ENCODE results near the gene S100A14.

Gene S100A14

DNA sequence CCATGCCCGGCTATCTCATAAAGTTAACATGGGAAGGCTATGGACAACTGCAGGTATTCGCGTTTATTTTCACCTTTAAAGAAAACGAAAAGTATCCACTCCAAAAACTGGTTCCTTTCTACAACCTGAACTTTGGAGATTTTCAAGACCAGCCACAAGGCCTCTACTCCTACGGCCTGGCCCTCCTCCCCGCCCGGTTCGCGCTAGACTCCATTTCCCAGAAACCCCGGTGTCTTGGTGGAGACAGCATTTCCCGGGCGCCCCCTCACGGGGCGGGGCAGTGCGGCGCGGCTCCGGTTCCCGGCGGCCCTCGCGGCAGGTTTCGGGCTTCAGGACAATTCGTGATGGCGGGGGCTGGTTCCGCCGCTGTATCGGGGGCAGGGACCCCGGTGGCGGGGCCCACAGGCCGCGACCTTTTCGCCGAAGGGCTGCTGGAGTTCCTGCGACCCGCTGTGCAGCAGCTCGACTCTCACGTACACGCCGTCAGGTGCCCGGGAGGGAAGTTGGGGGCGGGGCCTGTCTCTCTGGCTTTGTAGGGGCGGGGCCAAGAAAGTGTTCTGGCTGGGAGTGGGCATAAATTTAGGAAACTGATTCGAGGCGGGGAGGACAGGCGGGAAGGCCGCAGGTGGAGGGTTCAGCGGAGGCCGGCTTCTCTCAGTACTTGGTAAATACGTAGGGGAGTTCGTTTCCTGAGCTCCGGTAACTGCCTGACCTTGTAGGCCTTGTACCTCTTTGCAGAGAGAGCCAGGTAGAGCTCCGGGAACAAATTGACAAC is 42.5 kb upstream of the S100A14 start, which contains the start of gene SNAPIN:
TSS of gene SNAPIN (plus strand) at position 304 of the 775 bp plus-strand sequence. CDS start at position 345, 41 bp downstream.
- Histone ChIP-seq H3K9me3 (no peaks in the 10 kb centered on the region), H3K27me3 (no peaks in the 10 kb centered on the region), H3K4me3 (ENCODE audit: low read depth, low read length) (peak within 1 kb of the TSS; percentile 87), H3K36me3 (peaks cover 29% of the 10 kb centered on the region), H3K4me1 (no peaks in the 10 kb centered on the region; the same call in 1 of the 2 replicates)
- TF ChIP-seq, protein P1, sequence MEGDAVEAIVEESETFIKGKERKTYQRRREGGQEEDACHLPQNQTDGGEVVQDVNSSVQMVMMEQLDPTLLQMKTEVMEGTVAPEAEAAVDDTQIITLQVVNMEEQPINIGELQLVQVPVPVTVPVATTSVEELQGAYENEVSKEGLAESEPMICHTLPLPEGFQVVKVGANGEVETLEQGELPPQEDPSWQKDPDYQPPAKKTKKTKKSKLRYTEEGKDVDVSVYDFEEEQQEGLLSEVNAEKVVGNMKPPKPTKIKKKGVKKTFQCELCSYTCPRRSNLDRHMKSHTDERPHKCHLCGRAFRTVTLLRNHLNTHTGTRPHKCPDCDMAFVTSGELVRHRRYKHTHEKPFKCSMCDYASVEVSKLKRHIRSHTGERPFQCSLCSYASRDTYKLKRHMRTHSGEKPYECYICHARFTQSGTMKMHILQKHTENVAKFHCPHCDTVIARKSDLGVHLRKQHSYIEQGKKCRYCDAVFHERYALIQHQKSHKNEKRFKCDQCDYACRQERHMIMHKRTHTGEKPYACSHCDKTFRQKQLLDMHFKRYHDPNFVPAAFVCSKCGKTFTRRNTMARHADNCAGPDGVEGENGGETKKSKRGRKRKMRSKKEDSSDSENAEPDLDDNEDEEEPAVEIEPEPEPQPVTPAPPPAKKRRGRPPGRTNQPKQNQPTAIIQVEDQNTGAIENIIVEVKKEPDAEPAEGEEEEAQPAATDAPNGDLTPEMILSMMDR (IDR thresholded peaks at IDR 0.05; ENCODE audit: low read depth, low read length): peak; percentile 31
- DNase-seq: peak; percentile 94

DNA sequence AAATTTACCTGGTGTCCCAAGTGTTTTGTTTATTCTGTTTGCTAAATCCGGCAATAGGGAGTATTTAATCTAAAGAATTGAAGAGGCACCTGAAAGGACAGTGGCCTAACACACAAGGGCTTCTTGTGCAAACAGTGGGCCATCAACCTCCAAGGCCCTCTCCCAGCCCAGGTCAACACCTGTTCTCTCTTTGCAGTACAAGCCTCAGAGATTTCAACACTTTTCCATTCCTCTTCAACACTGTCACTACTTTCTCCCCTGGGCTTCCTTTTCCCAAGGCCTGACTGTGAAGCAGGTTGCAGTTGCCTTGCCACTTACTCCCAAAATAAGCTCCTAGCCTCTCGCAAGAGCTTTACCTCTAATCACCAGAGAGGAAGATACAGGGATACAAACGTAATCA is 39.2 kb upstream of the S100A14 start:
- no peak for DNase-seq

DNA sequence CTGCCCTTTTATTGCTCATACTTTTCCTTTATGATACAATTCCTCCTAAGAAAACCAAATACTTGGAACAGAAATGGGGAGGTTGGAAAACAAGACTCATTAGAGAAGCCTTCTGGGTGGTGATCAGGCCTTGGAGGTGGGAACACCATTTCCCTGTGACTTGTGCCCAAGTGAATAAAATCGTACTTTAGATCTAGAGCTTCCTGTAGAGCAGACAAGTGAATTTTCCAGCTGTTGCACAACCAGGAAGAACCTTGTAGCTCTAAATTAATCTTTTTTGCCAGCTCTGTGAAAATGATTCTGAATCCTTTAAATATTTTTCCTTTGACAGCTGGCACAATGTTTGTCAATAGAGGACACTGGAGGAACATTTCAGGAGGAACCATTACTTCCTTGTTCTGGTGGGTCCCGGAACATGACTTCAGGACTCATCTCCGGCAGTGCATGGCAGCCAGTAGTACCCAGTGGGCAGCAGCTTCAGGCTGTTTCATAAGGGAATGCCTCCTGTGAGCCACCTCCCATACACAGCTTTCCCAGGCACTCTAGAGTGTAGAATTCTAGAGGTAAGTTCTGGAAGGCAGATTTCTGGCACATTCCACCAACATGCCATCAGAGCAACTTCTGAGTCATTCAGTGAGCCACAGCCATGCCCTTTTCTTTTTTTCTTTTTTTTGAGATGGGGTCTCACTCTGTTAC is 36.8 kb upstream of the S100A14 start:
- no peaks in the 10 kb centered on the region for H3K36me3 ChIP-seq
- no peak overlapping the region for H3K4me3 ChIP-seq (ENCODE audit: low read depth, low read length)
- TF ChIP-seq, protein P1 (IDR thresholded peaks at IDR 0.05; ENCODE audit: low read depth, low read length): no peak
- H3K4me1 ChIP-seq: peaks cover 4% of the 10 kb centered on the region; the same call in 1 of the 2 replicates
- no peaks in the 10 kb centered on the region for H3K9me3 ChIP-seq
- no peaks in the 10 kb centered on the region for H3K27me3 ChIP-seq
- no peak for DNase-seq

More for the DNA sequence above, 39.2 kb upstream of the S100A14 start:
- no peaks in the 10 kb centered on the region for H3K9me3 ChIP-seq
- no peak overlapping the region for H3K4me3 ChIP-seq (ENCODE audit: low read depth, low read length)
- H3K36me3 ChIP-seq: no peaks in the 10 kb centered on the region
- H3K27me3 ChIP-seq: no peaks in the 10 kb centered on the region
- TF ChIP-seq, protein P1 (IDR thresholded peaks at IDR 0.05; ENCODE audit: low read depth, low read length): no peak
- H3K4me1 ChIP-seq: no peaks in the 10 kb centered on the region; the same call in 1 of the 2 replicates

DNA sequence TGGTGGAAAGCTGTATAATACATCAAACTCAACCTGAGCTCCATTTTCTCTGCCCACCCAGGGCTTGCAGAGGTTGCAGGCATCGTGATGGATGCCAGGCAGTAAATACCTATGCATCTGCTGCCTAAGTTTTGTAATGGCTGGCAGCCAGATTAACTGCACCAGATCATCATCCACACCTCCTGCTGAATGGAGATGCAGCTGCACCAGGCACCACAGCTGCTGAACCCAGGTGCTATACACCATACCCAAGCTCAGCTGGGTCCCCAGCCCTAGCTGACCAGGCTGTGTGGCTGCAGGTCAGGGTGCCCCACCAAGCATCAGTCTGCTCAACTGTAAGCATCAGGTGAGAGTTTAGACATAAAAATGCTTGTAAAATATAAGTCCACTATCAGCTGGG is 35.6 kb upstream of the S100A14 start:
- Histone ChIP-seq H3K9me3 (no peaks in the 10 kb centered on the region), H3K4me3 (ENCODE audit: low read depth, low read length) (no peak overlapping the region), H3K36me3 (peaks cover 2% of the 10 kb centered on the region), H3K4me1 (peaks cover 4% of the 10 kb centered on the region; the same call in 1 of the 2 replicates), H3K27me3 (no peaks in the 10 kb centered on the region)
- TF ChIP-seq, protein P1 (IDR thresholded peaks at IDR 0.05; ENCODE audit: low read depth, low read length): no peak
- DNase-seq: no peak

DNA sequence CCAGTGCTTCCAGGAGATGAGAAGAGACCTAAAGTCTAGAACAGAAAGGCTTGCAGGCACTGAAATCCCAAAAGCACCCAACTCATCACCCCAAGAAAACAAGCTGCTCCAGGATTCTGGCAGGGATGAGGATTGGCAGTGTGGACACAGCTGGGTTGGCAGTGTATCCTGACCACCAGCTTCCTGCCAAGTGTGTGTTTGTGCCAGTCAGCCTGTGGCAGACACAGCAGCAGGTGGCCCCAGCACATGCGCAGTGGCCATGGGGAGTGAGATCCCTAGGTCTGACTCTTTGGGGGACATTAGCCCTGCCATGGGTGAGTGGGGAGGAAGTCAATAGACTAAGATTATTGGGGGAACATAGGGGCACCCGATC is 33.7 kb upstream of the S100A14 start:
- peaks cover 21% of the 10 kb centered on the region for H3K36me3 ChIP-seq
- peaks cover 4% of the 10 kb centered on the region; the same call in 1 of the 2 replicates for H3K4me1 ChIP-seq
- no peaks in the 10 kb centered on the region for H3K27me3 ChIP-seq
- H3K4me3 ChIP-seq (ENCODE audit: low read depth, low read length): no peak overlapping the region
- TF ChIP-seq, protein P1 (IDR thresholded peaks at IDR 0.05; ENCODE audit: low read depth, low read length): no peak
- no peaks in the 10 kb centered on the region for H3K9me3 ChIP-seq
- no peak for DNase-seq
